Measurements from ENCODE around the gene SNCB.
A peak's percentile ranks its signal among the peaks of the same experiment; 100 is the strongest.
"Not testable (repeated sequence)": the region's sequence is repeated elsewhere in the genome, so short reads cannot be mapped to it uniquely, and the experiment has no call there.

Gene SNCB

DNA sequence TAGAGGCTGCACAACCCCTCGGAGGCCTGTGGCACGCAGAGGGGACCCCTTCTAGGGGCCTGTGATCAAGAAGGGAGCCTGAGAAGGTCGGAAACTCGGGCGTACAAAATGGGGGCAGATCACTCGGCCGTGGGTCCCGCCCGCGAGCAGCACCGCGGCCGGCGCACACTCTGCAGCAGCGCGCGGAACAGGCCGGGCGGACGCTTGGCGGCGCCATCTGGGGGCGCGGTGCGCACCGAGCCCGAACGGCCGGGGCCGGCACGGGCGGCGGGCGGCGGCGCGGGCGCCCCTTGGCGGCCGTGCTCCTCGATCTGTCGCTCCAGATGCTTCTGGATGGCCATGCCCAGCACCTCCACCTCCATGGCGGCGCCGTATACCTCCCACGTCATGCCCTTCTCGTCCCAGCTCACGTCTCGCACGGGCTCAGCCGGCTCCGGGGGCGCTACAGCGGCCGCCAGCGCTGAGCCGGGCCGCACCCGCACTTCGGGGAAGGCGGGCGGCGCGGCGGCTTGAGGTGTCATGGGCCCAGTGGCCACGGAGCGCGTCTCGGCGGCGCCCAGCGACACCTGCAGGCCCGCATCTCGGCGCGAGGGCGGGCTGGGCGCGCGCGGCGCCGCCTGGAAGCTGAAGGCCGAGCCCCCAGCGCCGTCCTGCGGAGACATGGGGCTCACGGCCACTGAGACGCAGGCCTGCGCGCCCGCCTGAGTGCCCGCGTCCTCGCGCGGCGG lies 33.5 kb downstream of the SNCB start:
- TF ChIP-seq, protein P1, sequence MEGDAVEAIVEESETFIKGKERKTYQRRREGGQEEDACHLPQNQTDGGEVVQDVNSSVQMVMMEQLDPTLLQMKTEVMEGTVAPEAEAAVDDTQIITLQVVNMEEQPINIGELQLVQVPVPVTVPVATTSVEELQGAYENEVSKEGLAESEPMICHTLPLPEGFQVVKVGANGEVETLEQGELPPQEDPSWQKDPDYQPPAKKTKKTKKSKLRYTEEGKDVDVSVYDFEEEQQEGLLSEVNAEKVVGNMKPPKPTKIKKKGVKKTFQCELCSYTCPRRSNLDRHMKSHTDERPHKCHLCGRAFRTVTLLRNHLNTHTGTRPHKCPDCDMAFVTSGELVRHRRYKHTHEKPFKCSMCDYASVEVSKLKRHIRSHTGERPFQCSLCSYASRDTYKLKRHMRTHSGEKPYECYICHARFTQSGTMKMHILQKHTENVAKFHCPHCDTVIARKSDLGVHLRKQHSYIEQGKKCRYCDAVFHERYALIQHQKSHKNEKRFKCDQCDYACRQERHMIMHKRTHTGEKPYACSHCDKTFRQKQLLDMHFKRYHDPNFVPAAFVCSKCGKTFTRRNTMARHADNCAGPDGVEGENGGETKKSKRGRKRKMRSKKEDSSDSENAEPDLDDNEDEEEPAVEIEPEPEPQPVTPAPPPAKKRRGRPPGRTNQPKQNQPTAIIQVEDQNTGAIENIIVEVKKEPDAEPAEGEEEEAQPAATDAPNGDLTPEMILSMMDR (IDR thresholded peaks at IDR 0.05; ENCODE audit: low read depth, low read length, missing control alignments) = no peak
- in situ Hi-C loops (cut with HindIII; ENCODE audit: low sequenced_read_pairs) = no loop called here
- DNase-seq (ENCODE audit: low read depth) = no peak
- no peak overlapping the region for H3K4me3 ChIP-seq (ENCODE audit: low read depth, low read length)

DNA sequence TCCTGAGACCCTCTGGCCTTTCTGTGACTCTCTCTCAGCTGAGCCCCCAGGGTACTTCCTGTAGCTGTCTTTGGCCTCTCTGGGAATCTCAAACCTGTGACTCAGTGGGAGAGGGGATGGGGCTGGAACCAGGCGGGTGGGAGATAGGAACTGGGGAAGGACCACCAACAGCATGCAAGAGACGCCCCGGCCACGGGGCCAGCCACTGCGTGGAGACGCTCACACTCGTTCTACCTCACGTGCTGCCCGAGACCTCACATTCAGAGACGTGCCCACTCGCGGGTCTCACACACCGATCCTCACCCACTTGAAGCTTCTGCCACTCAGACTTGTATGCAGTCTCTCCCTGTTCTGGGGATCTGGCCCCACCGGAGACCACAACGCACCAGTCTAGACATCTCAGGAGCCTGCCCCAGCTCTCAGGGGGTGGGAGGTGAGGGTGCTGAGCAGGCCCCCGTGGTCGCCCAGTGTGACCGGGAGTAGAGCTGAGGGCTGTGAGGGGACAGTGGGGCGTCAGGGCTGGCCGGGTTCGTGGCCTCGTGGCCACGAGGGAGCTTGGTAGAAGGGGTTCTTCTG lies 34.2 kb downstream of the SNCB start:
- in situ Hi-C loops (cut with HindIII; ENCODE audit: low sequenced_read_pairs) = no loop called here

DNA sequence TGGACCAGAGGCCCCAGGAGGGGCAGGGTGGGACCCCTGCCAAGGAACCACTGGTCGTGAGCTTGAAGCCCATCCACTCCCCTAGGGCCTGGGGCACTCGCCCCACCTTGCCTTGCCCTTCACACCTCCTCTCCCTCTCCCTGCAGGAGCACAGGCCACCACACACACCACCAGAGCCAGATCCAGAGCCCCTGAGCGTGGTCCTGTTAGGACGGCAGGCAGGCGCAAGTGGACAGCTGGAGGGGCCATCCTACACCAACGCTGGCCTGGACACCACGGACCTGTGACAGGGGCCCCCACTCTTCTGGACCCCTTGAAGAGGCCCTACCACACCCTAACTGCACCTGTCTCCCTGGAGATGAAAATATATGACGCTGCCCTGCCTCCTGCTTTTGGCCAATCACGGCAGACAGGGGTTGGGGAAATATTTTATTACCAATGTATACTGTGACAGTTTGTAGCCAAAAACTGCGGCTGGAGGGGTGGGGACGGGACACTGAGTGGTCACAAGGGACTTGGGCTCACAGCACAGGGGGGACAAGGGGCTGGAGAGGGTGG lies 34.9 kb downstream of the SNCB start:
- no peak for DNase-seq (ENCODE audit: low read depth)
- in situ Hi-C loops (cut with HindIII; ENCODE audit: low sequenced_read_pairs) = no loop called here
- no peak overlapping the region for H3K4me3 ChIP-seq (ENCODE audit: low read depth, low read length)
- TF ChIP-seq, protein P1 (IDR thresholded peaks at IDR 0.05; ENCODE audit: low read depth, low read length, missing control alignments) = no peak

More for the DNA sequence above, 34.2 kb downstream of the SNCB start:
- no peak for DNase-seq (ENCODE audit: low read depth)
- H3K4me3 ChIP-seq (ENCODE audit: low read depth, low read length) = no peak overlapping the region
- TF ChIP-seq, protein P1 (IDR thresholded peaks at IDR 0.05; ENCODE audit: low read depth, low read length, missing control alignments) = no peak

DNA sequence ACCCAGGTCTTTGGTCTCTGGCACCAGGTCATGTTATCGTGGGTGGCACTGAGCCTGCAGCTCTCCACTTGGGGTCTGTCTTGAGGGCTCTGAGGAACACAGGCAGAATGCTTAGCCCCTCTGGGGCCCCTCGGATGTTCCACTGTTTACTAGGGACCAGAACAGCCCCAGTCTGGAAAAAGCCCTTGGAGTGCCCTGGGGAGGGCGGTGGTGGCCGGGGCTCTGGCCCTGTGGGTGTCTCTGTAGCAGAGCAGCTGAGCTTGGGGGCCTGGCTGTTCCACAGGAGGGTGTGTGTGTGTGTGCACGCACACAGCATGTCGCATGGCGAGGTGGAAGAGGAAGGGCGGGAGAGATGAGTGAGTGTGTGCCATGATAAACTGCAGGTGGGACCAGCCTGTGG lies 35.8 kb downstream of the SNCB start:
- in situ Hi-C loops (cut with HindIII; ENCODE audit: low sequenced_read_pairs) = no loop called here
- no peak for DNase-seq (ENCODE audit: low read depth)
- H3K4me3 ChIP-seq (ENCODE audit: low read depth, low read length) = no peak overlapping the region

DNA sequence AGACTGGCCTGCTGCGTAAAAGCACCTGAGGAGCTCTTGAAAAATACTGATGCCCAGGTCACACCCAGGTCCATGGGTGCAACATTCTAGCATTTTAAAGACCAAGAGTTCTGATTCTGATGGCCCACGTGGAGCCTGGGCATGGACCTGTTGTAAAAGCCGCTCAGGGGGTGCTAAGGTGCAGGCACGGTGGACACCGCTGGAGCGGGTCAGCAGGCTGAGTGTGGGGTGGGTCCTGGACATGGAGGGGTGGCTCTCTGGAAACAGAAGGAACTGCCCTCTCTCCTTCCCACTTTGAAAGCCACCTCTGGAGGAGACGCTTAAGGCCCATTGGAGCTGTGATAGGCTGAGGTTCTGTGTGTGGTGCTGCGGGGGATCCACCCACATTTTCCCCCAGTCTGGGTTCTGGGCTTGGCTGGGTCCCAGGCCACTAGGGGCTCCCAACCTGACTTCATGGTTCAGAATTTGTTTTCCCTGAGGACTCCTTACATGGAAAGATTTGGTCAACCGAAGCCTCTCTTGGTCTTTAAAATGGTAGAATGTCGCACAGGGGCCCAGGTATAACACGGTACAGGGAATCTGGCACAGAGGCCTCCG lies 37.0 kb downstream of the SNCB start:
- DNase-seq (ENCODE audit: low read depth) = no peak
- H3K4me3 ChIP-seq (ENCODE audit: low read depth, low read length) = no peak overlapping the region
- in situ Hi-C loops (cut with HindIII; ENCODE audit: low sequenced_read_pairs) = no loop called here
- TF ChIP-seq, protein P1 (IDR thresholded peaks at IDR 0.05; ENCODE audit: low read depth, low read length, missing control alignments) = peak; percentile 10

More for the DNA sequence above, 35.8 kb downstream of the SNCB start:
- TF ChIP-seq, protein P1 (IDR thresholded peaks at IDR 0.05; ENCODE audit: low read depth, low read length, missing control alignments) = no peak

DNA sequence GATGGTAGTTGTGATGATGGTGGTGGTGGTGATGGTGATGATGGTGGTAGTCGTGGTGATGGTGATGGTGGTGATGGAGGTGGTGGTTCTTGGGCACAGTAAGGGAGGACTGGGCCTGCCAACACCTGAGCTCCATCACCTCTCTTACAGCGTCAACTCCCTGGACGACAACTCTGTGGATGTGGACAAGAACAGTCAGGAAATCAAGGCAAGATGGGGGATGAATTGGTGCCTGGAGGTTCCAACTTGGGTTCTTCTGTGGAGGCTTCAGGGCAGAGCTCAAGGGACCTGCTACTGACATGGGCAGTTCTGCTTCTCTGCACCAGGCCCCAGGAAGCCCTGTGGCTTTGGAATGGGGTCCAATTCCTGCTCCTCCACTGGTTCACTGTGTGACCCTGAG lies 37.8 kb downstream of the SNCB start:
- DNase-seq (ENCODE audit: low read depth) = no peak
- no peak overlapping the region for H3K4me3 ChIP-seq (ENCODE audit: low read depth, low read length)
- TF ChIP-seq, protein P1 (IDR thresholded peaks at IDR 0.05; ENCODE audit: low read depth, low read length, missing control alignments) = no peak
- in situ Hi-C loops (cut with HindIII; ENCODE audit: low sequenced_read_pairs) = no loop called here

DNA sequence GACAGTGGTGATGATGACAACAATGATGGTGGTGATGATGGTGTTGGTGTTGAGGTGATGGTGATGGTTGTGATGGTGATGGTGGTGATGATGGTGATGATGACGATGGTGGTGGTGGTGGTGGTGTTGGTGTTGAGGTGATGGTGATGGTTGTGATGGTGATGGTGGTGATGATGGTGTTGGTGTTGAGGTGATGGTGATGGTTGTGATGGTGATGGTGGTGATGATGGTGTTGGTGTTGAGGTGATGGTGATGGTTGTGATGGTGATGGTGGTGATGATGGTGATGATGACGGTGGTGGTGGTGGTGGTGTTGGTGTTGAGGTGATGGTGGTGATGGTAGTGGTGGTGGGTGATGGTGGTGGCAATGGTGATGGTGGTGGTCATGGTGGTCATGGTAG lies 38.7 kb downstream of the SNCB start:
- in situ Hi-C loops (cut with HindIII; ENCODE audit: low sequenced_read_pairs); DNase-seq (ENCODE audit: low read depth); H3K4me3 ChIP-seq (ENCODE audit: low read depth, low read length): not testable (repeated sequence)
